HG02678 (cell line): ENCODE results near the gene LRP1B.

Experiments used
- ATAC-seq: cut with Tn5 transposase; IDR thresholded peaks from one replicate; pipeline ENCODE4 v1.9.1; 2021; ENCODE audit warnings: mild to moderate bottlenecking, moderate library complexity; ENCODE audit not compliant: unreplicated experiment

Gene LRP1B

DNA sequence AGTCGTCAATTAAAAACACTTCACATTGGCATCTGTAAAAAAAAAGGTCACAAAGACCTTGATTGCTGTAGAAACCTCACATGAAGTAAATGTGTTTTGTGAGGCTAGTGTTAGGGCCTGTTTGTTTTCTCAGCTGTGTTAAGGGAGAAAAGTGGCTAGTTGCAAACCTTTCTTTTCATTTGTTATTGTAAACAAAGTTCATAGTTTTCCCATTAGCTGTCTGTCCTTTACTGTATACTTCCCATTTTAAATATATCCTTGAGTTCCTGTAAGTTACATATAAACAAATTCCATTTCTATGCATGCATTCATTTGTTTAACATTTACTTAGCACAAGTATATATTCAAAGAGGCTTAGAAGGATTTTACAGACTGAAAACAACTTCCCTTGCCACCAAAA is 1250.2 kb downstream of the LRP1B start:
- no peak for ATAC-seq

DNA sequence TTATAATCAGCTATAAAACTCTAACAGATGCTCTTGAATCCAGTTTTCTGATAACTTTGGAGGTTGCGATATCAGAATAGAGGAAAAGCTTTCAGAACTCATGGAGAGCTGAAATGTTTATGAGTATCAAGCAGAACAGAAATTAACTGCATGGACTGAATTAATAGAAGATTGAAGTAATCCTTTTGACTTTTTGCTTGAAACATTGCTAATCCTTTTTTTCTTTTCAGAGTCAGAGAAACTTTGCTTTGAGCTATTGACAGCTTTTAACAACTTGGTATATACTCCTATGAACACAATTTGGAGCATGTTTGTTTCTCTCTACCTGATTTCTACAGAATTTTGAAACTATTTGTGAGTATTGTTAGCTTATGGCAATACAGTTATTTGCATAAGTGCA is 1254.8 kb downstream of the LRP1B start:
- ATAC-seq, result no peak

DNA sequence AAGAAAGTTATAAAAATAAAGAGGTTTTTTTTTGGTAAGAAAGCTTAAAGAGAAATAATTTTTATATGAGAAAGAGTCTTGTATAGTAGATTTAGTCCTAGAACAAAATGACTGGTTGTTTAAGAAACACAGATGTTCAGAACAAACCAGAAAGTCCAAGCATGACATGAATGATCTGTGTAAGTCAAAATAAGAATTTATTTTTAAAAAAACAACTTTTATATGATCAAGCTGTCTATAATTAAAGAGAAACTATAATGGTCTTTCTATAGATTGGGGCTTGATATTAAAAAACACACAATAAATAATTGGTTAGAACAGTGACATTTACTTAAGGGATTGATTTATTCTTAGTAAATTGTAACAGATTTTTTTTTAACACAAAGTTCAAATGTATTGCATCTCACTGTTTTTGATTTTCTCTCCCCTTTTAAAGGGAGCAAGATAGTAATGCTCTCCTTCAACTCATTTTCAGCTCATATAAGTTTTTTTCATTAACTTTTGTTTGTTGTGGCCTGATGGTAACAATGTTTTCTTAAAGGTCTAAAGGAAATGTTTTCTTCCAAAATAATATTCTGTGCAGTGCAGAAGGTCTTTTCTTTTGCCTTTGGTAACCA is 1256.8 kb downstream of the LRP1B start:
- ATAC-seq, result no peak

DNA sequence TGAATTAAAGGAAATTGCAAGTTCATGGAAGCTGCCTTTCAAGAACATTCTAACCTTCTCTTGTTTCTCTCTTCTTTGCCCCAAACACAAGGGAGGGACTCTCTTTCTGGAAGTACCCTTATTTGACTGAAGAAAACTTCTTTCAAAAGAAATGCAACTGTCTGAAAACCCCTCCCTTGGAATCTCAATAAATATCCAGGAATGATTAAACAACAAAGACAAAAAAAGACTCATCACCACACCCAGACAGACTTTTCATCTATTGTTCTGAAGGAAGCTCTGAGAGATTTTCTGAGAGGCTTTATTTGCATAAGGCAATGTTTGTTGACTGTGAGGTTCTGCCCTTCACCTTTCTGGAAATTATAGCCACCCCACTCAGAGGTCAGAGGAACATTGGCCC is 1260.9 kb downstream of the LRP1B start:
- no peak for ATAC-seq

DNA sequence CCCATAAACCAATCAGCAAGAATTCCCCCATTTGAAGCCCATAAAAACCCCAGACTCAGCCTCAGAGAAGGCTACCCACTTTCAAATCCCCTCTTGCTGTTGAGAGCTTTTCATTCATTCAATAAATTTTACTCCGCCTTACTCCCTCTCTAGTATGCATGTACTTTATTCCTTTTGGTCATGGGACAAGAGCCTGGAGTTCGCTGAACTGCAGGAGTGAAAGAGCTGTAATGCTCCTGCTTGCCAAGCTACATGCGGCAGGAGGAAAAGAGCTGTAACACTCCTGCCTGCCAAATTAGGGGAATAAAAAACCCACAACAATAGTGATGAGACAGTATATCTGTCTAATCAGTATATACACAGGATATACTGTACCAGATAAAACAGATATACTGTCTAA is 1261.7 kb downstream of the LRP1B start:
- no peak for ATAC-seq

DNA sequence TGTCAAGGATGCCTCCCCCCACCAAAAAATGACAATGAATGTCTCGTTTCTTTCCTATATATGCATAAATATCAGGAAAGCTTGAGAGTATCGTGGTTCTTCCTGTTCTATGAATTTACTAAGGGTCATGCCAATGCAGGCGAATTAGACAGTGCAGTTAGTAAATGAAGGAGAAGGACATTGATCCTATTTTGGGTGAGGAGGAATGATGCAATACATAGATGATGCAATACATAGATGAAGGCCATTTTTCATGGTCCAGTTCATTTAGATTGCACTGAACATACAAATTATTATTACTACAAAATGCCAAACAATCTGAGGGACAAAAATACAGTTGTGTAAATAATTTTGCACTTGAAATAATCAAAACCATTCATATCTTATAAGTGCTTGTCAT is 1265.0 kb downstream of the LRP1B start:
- no peak for ATAC-seq

DNA sequence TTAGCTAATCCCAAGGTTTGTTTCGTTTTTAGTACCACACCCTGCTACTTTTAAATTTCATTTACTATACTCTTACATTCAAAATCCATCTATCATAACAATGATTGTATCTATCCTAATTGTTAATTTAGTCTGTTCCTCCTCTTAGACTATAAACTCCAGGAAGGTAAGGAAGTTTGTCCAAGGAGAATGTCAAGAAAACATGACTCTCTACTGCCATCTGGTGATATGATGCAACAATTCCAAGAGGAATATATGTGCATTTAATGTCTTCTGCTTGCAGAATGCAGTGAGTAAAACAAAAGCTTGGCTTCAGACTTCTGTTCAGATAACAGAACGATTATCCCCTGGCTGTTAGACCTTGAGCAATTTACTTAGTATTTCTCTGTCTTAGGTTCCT is 1267.1 kb downstream of the LRP1B start:
- no peak for ATAC-seq

DNA sequence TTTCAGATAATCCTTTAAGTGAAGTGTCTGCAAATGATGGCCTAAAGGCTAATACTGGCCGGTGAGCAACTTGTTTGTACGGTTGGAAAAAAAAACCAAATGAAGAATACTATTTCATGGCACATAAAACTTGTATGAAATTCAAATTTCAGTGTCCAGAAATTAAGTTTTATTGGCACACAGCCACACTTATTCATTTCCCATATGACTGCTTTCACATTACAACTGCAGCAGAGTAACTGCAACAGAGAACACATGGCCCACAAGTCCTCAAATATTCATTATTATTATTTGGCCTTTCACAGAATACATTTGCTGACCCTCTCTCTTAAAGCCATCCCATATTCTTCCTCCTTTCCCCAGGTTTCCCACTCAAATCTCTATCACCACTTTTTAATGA is 1268.6 kb downstream of the LRP1B start:
- ATAC-seq, result no peak

DNA sequence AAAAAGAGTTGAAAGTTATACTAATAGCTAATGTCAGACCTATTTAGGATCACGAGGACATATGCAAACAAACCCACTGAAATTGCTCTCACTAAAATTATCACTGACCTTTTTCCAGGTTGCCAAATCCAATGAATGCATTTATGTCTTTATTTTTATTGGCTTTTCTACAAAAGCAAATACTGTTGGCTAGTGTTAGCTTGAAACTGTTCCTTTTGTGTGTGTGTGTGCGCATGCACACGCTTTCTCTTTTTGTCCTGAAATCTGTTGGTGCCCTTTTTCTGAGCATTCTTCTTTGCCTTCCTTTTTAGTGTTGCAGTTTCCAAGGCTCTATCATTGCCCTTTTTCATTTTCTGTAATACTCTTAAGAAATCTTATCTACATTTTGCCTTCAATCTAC is 1269.2 kb downstream of the LRP1B start:
- ATAC-seq, result no peak

DNA sequence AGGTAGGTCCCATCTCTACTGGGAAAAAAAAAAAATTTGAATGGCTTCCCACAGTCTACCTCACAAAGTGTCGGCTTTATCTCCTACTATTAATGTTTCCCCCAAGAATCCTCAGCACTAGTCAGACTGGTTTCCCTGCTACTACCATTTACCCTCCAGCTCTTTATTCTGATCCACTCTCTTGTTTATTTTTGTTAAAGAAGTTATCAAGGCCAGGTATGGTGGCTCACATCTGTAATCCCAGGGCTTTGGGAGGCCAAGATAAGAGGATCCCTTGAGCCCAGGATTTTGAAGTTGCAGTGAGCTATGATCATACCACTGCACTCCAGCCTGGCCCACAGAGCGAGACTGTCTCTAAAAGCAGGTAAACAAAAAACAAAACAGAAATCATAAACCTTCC is 1275.3 kb downstream of the LRP1B start:
- no peak for ATAC-seq

DNA sequence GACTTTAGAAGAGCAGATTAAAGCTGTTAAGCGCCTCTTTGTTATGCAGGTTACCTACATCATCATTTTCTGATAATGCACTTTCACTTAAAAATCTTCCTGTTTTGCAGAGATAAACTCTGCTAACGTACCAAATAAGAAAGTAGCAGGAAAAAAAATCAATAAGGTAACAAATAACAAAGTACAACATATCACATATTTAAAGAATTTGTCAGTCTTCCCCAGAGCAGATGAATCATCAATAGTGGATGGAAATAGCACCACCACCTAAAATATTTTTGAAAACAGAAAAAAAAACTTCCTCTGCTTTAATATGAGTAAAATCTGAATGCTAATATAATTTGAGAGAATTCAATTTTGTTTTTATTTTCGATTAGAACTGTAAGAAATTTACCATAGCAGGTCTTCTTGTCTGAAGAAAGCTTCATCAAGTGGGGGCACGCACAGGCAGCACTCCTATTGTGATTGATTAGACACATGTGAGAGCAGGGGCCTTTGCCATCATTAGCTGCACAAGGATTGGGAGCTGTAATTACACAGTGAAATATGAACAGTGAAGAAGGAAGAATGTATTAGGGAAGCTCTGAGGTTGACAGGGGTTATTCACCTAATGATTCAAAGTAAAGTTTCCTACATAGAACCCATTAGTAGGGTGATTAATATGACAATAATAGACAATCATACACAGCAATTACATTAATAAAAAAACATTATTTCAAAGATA is 1279.4 kb downstream of the LRP1B start:
- ATAC-seq, result no peak

DNA sequence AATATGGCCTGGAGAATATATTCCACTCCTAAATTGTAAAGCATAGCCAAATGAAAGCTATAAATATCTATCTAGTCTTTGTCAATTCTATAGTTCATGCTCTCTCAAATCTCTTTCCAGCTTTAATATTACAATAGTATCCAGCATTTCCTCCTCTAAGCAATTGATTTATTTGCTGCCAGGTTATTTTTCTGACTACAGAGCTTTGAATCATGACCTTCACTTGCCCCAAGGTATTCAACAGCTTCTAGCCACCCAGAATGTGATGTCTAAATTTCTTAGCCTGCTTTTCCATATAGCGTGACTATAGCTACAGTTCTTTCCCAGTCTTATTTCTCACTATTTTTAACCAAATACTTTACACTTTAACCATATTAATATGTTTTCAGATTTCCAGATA is 1287.6 kb downstream of the LRP1B start:
- ATAC-seq, result no peak

DNA sequence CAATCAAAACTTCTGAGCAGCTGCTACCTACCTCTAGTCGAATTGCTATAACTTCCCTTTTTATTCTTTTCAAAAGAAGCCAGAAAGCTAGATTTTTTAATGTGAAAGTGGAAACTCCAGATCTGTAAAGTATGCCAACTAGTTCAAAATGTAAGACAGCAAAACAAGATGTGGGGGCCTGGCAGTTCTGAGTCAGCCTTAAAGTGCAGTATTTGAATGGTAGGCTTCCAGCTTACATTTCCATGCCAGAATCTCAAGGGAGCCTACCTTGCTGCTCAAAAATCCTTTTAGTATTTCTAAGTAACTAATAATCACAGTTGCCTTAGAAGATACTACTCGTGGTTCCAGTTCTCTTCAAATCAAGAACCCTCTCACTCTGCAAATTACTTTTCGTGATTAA is 1288.7 kb downstream of the LRP1B start:
- ATAC-seq, result no peak

DNA sequence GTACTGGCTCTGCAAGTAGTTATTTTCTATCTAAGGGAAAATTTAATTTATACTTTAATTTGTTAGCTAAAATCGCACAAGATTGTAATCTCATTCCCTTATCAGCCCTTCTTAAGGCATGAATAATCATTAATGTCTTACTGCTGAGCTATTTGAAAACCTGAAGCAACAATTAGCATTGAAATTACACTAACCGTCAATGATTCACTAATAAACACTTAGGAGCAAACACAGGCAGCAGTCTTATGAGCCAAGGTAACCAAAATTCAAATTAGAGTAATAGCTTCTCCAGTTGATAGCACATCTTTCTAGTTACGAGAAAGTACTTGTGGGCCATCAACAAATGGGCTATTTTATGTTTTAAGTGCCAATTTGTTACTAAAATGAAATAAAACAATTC is 1289.7 kb downstream of the LRP1B start:
- no peak for ATAC-seq

DNA sequence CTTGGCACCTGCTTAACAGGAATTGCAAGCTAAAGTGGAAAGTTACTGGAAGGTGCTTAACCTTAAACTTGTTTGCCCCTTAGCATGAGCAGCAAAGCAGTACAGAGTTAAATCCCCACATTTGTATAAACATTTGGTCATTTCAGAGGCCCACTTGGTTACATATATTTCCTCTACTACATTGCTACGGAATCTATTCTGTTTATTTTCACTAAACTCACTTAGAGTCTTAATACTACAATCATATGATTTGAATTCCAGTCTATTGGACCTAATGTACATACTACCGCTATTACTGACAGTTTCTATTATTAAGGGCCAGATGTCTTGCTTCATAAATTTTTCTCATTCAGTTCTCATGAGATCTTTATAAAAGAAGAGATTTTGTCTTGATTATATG is 1294.0 kb downstream of the LRP1B start:
- no peak for ATAC-seq

DNA sequence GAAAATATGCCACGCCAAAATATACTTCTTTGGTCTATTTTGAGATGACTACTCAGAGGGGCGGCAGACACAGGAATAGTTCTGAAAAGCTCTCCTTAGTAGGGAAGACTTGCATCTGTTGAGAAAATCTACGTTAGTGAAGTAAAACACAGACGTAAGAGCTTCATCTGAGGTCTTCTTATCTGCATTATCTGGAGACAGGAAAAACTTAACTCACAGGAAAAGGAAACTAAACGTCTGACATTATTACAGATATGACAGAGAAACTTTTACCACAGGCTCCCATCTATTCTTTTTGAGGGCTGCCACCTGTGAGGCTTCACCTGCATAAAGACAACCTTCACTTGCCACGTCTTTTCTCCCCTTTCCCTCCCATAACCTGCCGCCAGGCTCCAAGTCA is 1295.7 kb downstream of the LRP1B start:
- ATAC-seq, result no peak

DNA sequence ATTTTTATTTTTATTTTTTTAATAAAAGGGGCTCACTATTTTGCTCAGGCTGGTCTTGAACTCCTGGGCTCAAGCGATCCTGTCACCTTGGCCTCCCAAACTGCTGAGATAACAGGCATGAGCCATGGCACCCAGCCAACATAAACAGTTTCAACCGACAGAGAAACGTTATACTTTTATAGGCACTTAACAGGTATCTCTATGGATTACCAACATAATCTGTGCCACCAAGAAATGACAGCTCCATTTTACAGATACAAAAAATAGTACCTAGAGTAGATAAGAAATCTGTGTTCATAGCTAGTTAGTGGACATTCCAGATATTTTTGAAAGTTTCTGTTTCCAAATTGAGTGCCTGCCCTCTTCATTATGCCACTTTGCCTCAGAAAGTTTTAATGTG is 1316.7 kb downstream of the LRP1B start:
- no peak for ATAC-seq

DNA sequence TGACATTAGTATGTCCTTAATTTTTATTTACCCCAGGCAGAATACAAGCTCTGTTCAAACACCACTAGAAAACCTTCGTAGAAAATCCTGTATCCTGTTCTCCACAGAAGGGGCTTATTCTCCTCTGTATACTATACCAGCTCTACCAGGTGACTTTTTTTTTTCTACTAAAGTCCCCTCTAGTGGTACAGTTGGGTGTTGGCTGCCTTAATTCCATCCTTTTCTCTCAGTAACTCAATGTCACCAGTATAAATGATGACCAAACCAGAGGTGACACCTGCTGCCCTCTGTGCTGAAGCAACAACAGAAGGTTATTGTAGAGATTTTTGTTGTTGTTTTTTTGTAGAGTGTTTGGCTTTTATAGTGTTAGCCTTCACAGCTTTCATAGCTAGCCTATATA is 1322.0 kb downstream of the LRP1B start:
- peak; percentile 71 for ATAC-seq

DNA sequence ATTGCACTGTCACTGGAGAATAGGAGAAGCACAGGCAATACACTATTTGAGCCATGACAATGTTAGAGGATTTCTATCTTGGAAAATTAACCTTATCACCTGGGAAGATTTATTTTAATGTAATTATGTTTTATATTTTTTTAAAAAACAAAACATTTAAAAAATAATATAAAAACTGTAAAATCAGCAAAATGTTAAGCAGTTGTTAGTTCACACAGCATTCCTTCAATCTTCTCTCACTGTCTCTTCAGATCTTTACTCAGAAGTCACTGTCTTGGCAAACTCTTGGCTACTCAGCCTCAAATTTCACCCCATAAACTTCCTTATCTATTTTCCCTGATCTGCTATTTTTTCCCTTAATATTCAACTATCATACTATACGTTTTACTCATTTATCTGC is 1322.6 kb downstream of the LRP1B start:
- ATAC-seq, result no peak

DNA sequence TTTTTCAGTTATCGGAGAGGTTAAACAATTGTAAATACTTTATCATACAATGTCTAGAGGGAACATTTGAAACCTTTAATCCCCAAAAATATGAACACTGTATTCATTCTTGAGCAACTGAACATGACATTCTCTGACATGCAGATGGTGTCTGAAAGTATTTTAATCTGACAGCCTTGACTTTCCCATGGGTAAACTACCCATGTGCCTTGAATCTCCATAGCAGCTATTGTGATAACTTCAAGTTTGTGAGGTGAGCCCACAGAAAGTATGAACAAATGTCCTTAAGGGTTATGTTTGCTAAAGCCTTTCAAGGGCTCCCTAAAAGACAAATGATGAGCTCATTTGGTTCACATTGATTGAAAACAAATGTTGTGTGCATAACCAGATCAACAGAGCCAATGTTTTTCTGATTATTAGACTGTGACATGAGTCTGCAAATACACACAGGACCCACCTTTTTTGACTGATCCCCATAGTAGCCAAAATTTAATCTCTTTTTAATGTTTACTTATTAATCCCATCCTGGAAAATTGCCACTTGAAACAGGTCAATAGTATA is 1326.0 kb downstream of the LRP1B start:
- ATAC-seq, result no peak

DNA sequence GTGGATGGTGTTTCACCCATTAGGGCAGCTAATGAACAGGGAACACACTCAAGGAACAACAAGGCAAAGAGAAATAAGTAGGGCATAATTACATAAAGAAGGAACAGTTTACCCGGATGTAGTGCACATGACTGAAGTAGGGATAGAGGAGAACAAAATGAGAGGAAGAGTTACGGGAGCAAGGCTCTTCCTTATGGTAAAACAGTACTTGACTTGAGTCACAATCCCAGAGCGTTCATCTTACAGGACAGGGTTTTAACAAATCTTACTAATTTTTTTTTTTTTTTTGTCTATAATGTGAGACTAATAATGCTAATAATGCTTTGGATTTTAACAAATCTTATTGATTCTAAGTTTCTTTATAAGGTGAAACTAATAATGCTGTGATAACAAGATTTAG is 1329.5 kb downstream of the LRP1B start:
- ATAC-seq, result no peak

DNA sequence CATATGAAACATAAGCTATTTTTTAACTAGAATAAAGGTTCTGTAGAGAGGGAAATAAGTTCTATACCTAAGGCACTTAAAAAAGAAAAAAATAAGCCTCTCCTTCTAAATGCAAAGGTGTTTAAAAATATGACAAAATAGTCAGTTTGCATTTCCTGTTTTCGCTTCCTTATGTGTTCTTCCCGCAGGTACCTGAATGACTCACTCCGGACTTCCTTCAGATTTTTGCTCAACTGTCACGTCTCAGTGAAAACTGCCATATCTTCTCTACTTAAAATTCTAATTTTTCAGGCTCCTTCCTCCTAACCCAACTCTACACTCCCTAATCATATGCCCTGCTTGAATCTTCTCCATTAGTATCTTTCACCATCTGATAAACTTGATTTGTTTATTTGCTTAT is 1333.1 kb downstream of the LRP1B start:
- peak; percentile 94 for ATAC-seq

DNA sequence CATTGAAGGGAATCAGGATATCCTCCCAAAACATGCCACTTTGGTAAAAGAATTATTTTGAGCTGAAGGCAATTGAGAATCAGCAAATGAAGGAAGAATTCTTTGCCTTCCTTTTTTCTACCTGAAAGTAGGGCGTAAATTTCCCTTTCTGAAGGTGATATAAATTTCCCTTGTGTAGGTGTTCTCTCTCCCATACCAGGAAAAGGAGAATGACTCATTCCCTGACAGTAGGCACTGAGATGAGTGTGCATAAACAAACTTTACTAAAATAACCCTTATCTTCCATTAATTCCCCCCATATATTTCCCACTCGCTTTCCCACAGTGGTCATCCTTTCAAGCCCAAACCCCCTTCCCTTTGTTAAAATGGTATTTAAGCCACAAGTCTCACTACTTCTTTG is 1339.0 kb downstream of the LRP1B start:
- no peak for ATAC-seq
